HCT116 (cell line): ENCODE data around the gene DTX1. TPM values are rescaled to one million over a fixed set of nuclear protein-coding genes. Genes with fewer than 3 reads are reported as not detected.

Experiments
- ATAC-seq: fragments of 200-7000 bp; cut with Tn5 transposase; 2 replicates; pipeline ENCODE4 v1.9.1; 2020; ENCODE audit warnings: mild to moderate bottlenecking, moderate library complexity
- BruUV-seq: library from RNA; stranded (reverse); fragments of 400-500 nt; replicated peaks from 2 replicates; lab custom pipeline; 2021; lab: Mats Ljungman, UMichigan
- CTCF ChIA-PET: fragments of 300-600 bp; sonication (Branson Sonifier 250); formaldehyde crosslinking; loops from one replicate; lab custom pipeline; 2021; ENCODE audit warnings: antibody characterized with exemption; lab: Charles Lee
- POLR2A ChIA-PET: fragments of 300-600, 350-600 bp; sonication (Branson Sonifier 250); formaldehyde crosslinking; loops from one replicate; lab custom pipeline; 2021; ENCODE audit warnings: antibody characterized with exemption; lab: Charles Lee
- RAD21 ChIA-PET, 2 experiments: fragments of 300-600 bp; sonication (Branson Sonifier 250); formaldehyde crosslinking; loops; one replicate each; lab custom pipeline; 2023; ENCODE audit warnings: low total read pairs in 2 of 2; ENCODE audit not compliant: uncharacterized antibody in 2 of 2, unreplicated experiment in 2 of 2, low non-redundant PET in 1 of 2; lab: Charles Lee
- DNase-seq: peaks from one replicate; pipeline ENCODE4 v3.0.0-alpha.2; 2010; ENCODE audit warnings: low read depth, low spot score
- H2AFZ ChIP-seq: fragments of 200-600 bp; shearing (Covaris generic), sonication (generic); 2 replicates; pipeline ENCODE4 v1.6.1; 2017; ENCODE audit warnings: low read depth, mixed run types, mixed read lengths, antibody characterized with exemption, low read length; ENCODE audit not compliant: poor library complexity, severe bottlenecking
- H3K27ac ChIP-seq: 2 replicates; pipeline ENCODE4 v1.5.1; 2012; ENCODE audit warnings: low read depth, low read length
- H3K27me3 ChIP-seq: fragments of 200-600 bp; sonication (generic); 2 replicates; pipeline ENCODE4 v1.6.1; 2016; ENCODE audit warnings: mixed run types, low read length, mixed read lengths; ENCODE audit not compliant: insufficient read depth
- H3K36me3 ChIP-seq, 2 experiments: fragments of 200-500 bp in 1 of 2; fragments of 200-600 bp in 1 of 2; sonication (Bioruptor generic) in 1 of 2; sonication (generic) in 1 of 2; 2 replicates each; pipeline versions ENCODE4 v1.5.1 to v1.6.1; 2014 to 2016; ENCODE audit warnings: low read length in 2 of 2, inconsistent platforms in 1 of 2, mixed read lengths in 1 of 2, mixed run types in 1 of 2; ENCODE audit not compliant: insufficient read depth in 2 of 2, control insufficient read depth in 1 of 2
- H3K4me1 ChIP-seq, 2 experiments: fragments of 200-600 bp in 1 of 2; sonication (generic) in 1 of 2; 2 replicates each; pipeline versions ENCODE4 v1.5.1 to v1.6.1; 2012 to 2017; ENCODE audit warnings: low read length in 2 of 2, inconsistent platforms in 1 of 2, mild to moderate bottlenecking in 1 of 2, mixed read lengths in 1 of 2, mixed run types in 1 of 2, moderate library complexity in 1 of 2; ENCODE audit not compliant: insufficient read depth in 2 of 2, control insufficient read depth in 1 of 2
- H3K4me2 ChIP-seq: fragments of 200-600 bp; sonication (generic); 2 replicates; pipeline ENCODE4 v1.6.1; 2017; ENCODE audit warnings: mixed run types, low read length, mixed read lengths
- H3K4me3 ChIP-seq, 2 experiments: fragments of 200-600 bp in 1 of 2; sonication (generic) in 1 of 2; replicated peaks in 1 of 2; 2 replicates each; pipeline ENCODE4 v1.5.1; 2011 to 2016; ENCODE audit warnings: low read length in 2 of 2, control low read depth in 1 of 2, low read depth in 1 of 2, mild to moderate bottlenecking in 1 of 2, mixed read lengths in 1 of 2, mixed run types in 1 of 2
- H3K79me2 ChIP-seq: fragments of 200-600 bp; sonication (generic); 2 replicates; pipeline ENCODE4 v1.6.1; 2017; ENCODE audit warnings: mild to moderate bottlenecking, mixed run types, low read length, moderate library complexity, mixed read lengths; ENCODE audit not compliant: insufficient read depth
- H3K9ac ChIP-seq: fragments of 200-600 bp; sonication (generic); 2 replicates; pipeline ENCODE4 v1.6.1; 2016; ENCODE audit warnings: low read length, mixed read lengths
- H3K9me2 ChIP-seq: fragments of 200-600 bp; sonication (generic), shearing (Covaris generic); 2 replicates; pipeline ENCODE4 v1.6.1; 2017; ENCODE audit warnings: mixed run types, mild to moderate bottlenecking, moderate library complexity; ENCODE audit not compliant: insufficient read depth
- H3K9me3 ChIP-seq, 2 experiments: fragments of 200-500 bp in 1 of 2; fragments of 200-600 bp in 1 of 2; sonication (Bioruptor generic) in 1 of 2; sonication (generic) in 1 of 2; 2 replicates each; pipeline ENCODE4 v1.6.1; 2014 to 2017; ENCODE audit warnings: low read length in 2 of 2, mixed read lengths in 2 of 2, inconsistent platforms in 1 of 2, low read depth in 1 of 2, mild to moderate bottlenecking in 1 of 2, mixed run types in 1 of 2, moderate library complexity in 1 of 2; ENCODE audit not compliant: control insufficient read depth in 1 of 2, insufficient read depth in 1 of 2
- H4K20me1 ChIP-seq: fragments of 200-600 bp; sonication (generic), shearing (Covaris generic); 2 replicates; pipeline ENCODE4 v1.6.1; 2017; ENCODE audit warnings: mixed run types, mild to moderate bottlenecking, moderate library complexity; ENCODE audit not compliant: insufficient read depth
- ATF3 ChIP-seq: IDR thresholded peaks from 2 replicates; pipeline ENCODE4 v1.6.1; 2012
- CBX3 ChIP-seq: IDR thresholded peaks from 2 replicates; pipeline ENCODE4 v1.6.1; 2012; ENCODE audit warnings: low read depth
- EGR1 ChIP-seq: IDR thresholded peaks from 2 replicates; pipeline ENCODE4 v1.6.1; 2012; ENCODE audit warnings: low read depth
- POLR2A ChIP-seq: IDR thresholded peaks from 2 replicates; pipeline ENCODE4 v1.7.0; 2011; ENCODE audit warnings: borderline replicate concordance; ENCODE audit not compliant: insufficient read depth, insufficient read length; ENCODE audit errors: extremely low read depth
- SP1 ChIP-seq: IDR thresholded peaks from 2 replicates; pipeline ENCODE4 v1.6.1; 2012; ENCODE audit warnings: low read depth
- ZNF274 ChIP-seq: fragments of 200-500 bp; sonication (Bioruptor generic); IDR thresholded peaks from 2 replicates; pipeline ENCODE4 v1.6.1; 2014; ENCODE audit warnings: mild to moderate bottlenecking, low read depth, low read length, inconsistent platforms
- intact Hi-C: fragments of 100-400 bp; cut with micrococcal nuclease; formaldehyde crosslinking; loops from 2 replicates; pipeline ENCODE4 v1.10.0; 2022
- total RNA-seq: library from RNA; stranded (reverse); gene quantifications from one replicate; pipeline ENCODE4 v1.2.1, GENCODE V29; 2021; ENCODE audit not compliant: unreplicated experiment

Gene DTX1
- total RNA-seq, 1 experiment from 2014 or later: not detected

- BruUV-seq: no TSS peak
- H3K27me3 ChIP-seq: no peaks in the 10 kb centered on the region
- peak overlapping the region; percentile 78 to 94 for H3K4me3 ChIP-seq
- no peaks in the 10 kb centered on the region for H4K20me1 ChIP-seq
- peak overlapping the region; percentile 87 for H3K9ac ChIP-seq
- H3K9me2 ChIP-seq: no peaks in the 10 kb centered on the region
- DNase-seq (peak; percentile 22), ATAC-seq (peak; percentile 48)
- 0 out of 2 replicates have a peak, but pooled peaks have one; percentile 16 for TF ChIP-seq SP1
- peak; percentile 95 for TF ChIP-seq EGR1
- no peak for TF ChIP-seq POLR2A
- no peak for TF ChIP-seq ZNF274
- 0 out of 2 replicates have a peak, but pooled peaks have one; percentile 5 for TF ChIP-seq CBX3
- peak overlapping the region; percentile 100 for H3K4me2 ChIP-seq
- H3K4me1 ChIP-seq: peaks cover 13 to 34% of the 10 kb centered on the region in 2 experiments
- POLR2A ChIA-PET: interaction anchor here (0.7 to 0.8 kb wide), 2 partner anchors 15 to 25 kb away, joined by 3 read pairs; no protein-coding TSS in a partner anchor
- H2AFZ ChIP-seq: peak overlapping the region; percentile 89
- no peaks in the 10 kb centered on the region for H3K36me3 ChIP-seq
- intact Hi-C loops: loop anchor here (2.0 kb wide), 1 partner anchor 48 kb away; the partner anchor contains the start of genes DDX54 and RITA1
- H3K9me3 ChIP-seq: no peaks in the 10 kb centered on the region
- H3K79me2 ChIP-seq: peaks cover 12% of the 10 kb centered on the region; the same call in 1 of the 2 replicates
- peak overlapping the region; percentile 21; the same call in 1 of the 2 replicates for H3K27ac ChIP-seq
- CTCF ChIA-PET: interaction anchor here (0.8 to 2.1 kb wide), 2 partner anchors 17 to 38 kb away, joined by 3 to 7 read pairs; no protein-coding TSS in a partner anchor
- RAD21 ChIA-PET: interaction anchor here in 1 of 2 experiments (0.5 kb wide), 1 partner anchor 16 kb away, joined by 5 read pairs; no protein-coding TSS in a partner anchor
Measured at GRCh38 chr12:113136128-113136989, 79.8 kb downstream of the DTX1 start.

GRCh38 chr12:113136990-113137511 is 80.5 kb downstream of the DTX1 start:
- H3K27me3 ChIP-seq: no peaks in the 10 kb centered on the region
- ChIA-PET CTCF (interaction anchor here (0.7 to 2.1 kb wide), 4 partner anchors 8 to 38 kb away, joined by 3 to 7 read pairs (median 3); no protein-coding TSS in a partner anchor), POLR2A (no interaction called here), RAD21 (no interaction called here)
- H3K79me2 ChIP-seq: peaks cover 12% of the 10 kb centered on the region; the same call in 1 of the 2 replicates
- peaks cover 13 to 37% of the 10 kb centered on the region in 2 experiments for H3K4me1 ChIP-seq
- peak overlapping the region; percentile 100 for H3K4me2 ChIP-seq
- no peaks in the 10 kb centered on the region for H3K9me2 ChIP-seq
- TF ChIP-seq ATF3 (no peak), SP1 (peak; percentile 46; the same call in 1 of the 2 replicates)
- intact Hi-C loops: loop anchor here (2.0 kb wide), 1 partner anchor 48 kb away; the partner anchor contains the start of genes DDX54 and RITA1
- no peaks in the 10 kb centered on the region for H4K20me1 ChIP-seq
- no peak overlapping the region for H3K27ac ChIP-seq
- ATAC-seq (no peak; the same call in 1 of the 2 replicates), DNase-seq (no peak)
- BruUV-seq: no TSS peak
- H2AFZ ChIP-seq: peak overlapping the region; percentile 89
- H3K9ac ChIP-seq: peak overlapping the region; percentile 87; the same call in 1 of the 2 replicates
- no peaks in the 10 kb centered on the region for H3K36me3 ChIP-seq
- 0 out of 4 replicates have a peak overlapping the region, but pooled peaks of 1 of the 2 experiments have one; percentile 20 for H3K4me3 ChIP-seq
- H3K9me3 ChIP-seq: no peaks in the 10 kb centered on the region
